Head of caudate nucleus (tissue), 42 donors: Measurements from ENCODE around the gene TMEM212.
"Not testable (repeated sequence)": the region's sequence is repeated elsewhere in the genome, so short reads cannot be mapped to it uniquely, and the experiment has no call there.

ENCODE experiments used
- DNase-seq, 42 donors: peaks; one replicate each; pipeline versions ENCODE4 v3.0.0 to v3.0.0-alpha.2; 2020 to 2021; ENCODE audit warnings: mixed read lengths in 7 of 42
- intact Hi-C: fragments of 100-400 bp; cut with DNase I; formaldehyde crosslinking; loops from one replicate; pipeline ENCODE4 v1.15.0; 2022

TMEM212 gene

DNA sequence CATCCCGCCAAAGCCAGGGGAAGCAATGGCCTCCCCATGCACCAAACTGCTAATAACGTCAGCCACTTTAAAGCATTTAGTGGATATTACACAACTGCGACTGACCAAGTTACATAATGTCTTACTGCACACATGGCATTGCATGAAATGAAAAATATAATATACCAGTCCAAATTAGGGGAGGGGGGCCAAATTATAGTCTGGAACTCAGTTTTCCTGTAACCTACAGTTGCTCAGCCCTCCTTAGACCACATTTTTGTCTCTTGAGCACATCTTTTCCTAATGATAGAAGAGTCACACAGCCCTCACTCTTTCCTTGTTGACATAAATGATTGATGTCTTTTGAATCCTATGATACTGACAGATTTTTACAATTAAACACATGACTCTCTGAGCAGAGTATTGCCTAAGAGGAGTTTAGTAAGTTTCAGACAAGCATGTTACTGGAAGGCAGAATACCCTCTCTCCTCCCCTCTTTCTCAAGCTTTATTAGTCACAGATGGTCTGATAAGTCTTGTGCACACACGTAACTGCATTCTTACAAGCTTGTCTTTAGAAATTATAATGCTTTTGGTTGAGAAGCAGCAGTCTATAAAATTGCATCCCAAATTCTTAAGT lies 31.7 kb upstream of the TMEM212 start:
- intact Hi-C loops: no loop called here
- no peak for DNase-seq

DNA sequence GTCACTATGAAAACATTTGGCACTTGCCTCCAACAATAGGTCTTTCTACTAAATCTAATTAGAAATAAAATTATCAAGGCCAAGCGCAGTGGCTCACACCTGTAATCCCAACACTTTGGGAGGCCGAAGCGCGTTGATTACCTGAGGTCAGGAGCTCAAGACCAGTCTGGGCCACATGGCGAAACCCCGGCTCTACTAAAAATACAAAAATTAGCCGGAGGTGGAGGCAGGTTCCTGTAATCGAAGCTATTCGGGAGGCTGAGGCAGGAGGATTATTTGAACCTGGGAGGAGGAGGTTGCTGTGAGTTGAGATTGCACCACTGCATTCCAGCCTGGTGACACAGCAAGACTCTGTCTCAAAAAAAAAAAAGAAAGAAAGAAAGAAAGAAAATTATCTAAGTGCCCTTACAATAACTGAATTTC lies 31.2 kb upstream of the TMEM212 start:
- no peak for DNase-seq
- intact Hi-C loops: no loop called here

DNA sequence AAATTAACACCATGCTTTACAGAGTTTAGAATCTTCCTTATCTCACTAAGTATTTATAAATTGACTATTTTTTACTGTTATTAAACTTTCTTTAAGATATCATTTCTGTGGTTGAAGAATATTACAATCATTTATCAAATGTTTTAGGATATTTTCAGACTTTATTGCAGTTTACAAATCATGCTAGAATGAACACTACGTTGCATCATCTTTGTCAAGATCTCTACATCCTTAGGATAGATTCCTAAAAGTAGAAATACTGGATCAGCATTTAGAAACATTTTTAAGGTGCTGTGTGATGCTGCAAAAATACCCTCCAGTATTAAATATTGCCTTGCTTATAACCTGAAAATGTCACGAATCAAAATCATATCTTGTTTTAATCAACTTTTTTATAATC lies 30.3 kb upstream of the TMEM212 start:
- DNase-seq: no peak
- intact Hi-C loops: no loop called here

DNA sequence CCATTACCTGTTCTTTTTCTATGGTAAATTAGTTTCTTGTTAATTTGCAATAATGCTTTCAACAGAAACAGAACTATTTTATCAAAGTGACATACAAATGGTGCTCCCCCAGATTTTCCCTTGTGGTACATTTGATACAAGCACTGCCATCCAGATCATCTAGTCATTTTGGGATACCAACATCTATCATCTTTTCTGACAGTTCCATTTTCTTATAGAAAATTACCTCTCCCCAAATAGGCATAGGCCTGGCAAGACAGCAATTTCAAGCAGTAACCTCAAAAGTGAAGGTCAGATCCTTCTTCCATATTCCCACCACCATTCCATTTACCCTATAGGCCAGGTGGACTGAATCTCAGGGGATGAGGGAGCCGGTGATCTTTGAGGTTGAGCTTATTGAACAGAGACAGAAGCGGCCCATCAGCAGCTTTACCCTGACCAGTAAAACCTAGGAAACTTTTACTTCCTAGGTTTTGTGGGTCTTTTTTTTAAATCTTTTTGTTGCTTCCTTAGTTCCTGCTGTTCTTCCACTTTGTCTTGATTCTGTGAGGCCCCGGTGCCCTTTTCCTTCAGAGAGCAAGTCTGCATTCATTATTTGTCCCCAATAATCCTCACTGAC lies 29.8 kb upstream of the TMEM212 start:
- no peak for DNase-seq
- intact Hi-C loops: no loop called here

DNA sequence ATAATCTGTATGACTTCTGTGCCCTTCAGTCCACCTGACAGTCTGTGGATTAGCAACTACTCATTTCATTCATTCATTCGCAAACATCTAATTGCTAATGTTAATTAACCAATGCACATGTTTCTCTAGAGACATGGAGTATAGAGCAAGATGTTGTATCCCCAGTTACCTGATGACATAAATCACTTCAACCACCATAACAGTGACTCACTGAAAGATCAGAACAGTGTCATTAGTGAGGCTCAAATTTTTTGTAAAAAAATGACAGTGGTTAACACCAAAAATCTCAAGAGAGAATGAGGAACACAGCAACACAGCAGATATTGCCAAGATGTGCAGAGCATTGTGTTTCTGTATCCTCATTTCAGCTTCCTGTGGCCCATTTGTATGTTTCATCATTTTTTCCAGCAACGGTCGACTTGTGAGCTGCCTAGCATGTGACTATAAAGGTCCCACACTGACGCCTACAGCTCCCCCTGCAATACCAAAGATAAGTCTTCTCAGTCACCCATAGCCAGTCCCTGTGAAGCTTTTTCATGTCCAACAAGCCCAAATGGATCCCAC lies 29.2 kb upstream of the TMEM212 start:
- no peak for DNase-seq
- intact Hi-C loops: no loop called here

DNA sequence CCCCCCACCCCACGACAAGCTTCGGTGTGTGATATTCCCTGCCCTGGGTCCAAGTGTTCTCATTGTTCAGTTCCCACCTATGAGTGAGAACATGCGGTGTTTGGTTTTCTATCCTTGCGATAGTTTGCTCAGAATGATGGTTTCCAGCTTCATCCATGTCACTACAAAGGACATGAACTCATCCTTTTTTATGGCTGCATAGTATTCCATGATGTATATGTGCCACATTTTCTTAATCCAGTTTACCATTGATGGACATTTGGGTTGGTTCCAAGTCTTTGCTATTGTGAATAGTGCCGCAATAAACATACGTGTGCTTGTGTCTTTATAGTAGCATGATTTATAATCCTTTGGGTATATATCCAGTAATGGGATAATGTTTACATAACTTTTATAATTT lies 28.5 kb upstream of the TMEM212 start:
- intact Hi-C loops, DNase-seq: not testable (repeated sequence)

DNA sequence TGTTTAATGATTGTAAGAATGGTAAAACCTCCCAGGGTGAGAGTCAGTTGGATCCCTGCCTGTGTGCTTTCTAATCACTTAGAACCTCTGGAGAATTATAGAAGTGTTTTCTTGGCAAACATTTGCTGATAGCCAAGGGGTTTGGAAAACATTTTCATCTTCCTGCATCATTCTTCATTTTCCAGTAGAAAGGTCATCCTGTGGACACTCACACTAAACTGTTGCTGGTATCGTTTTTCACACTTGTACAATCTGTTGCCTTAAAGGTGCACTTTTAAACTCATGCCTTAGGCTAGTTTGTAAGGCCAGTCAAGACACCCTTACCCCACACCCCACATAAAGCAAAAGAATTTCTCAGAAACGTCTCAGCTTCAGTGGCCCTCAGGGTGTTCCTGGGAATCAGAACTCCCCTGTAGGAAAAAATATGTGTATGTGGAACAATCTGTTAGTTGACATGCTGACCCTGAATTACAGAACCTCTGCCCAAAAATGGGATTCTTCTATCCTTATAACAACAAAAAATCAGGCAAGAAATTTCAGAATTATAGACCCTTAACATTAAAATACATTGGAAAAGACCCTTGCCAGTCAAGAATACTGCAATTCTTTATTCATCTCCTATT lies 27.1 kb upstream of the TMEM212 start:
- no peak for DNase-seq
- intact Hi-C loops: no loop called here

DNA sequence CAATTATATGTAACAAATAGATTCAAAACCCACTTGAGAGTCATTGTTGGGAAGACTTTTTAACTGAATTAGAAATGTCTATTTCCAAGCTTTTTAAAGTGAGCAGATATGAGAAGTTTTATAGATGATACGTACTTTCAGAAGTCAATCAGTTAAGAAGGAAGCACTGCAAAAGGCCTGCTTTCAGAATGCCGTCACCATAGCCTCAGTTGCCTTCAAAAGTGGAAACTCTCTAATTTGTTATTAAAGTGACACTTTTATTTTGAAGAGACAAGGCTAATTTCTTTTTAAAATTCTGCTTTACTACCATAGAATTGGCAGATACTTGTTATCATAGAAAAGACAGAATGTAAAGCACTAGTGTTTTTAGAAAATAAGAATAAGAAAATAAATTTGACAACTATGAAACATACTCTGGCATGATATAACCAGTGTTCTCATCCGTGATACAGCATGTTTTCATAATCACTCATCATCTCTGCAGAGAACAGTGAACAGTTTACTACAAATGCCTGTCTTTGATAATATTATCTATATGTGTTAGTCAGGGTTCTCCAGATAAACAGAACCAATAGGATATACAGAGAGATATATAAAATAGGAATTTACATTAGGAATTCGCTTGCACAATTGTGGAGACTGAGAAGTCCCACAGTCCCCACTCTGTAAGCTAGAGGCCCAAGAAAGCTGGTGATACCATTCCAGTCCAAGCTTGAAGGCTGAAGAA lies 25.9 kb upstream of the TMEM212 start:
- DNase-seq: no peak
- intact Hi-C loops: no loop called here

DNA sequence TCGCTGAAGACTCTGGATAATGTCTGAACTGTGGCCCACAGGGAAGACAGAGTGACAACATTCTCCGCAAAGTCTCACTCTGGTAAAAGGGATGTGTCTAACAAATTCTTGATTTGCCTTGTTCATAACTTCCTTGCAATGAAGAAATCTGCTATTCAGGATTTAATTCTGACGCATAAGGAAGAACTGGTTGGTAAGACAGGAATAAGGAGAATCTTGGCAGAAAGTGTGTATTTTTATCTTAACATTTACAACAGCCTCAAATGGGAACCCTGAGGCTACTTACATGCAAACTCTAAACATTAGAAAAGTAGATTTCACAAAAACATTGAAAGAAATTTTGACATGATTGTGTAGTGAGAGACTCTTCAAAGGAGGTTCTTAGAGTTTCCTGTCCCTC lies 22.1 kb upstream of the TMEM212 start:
- no peak for DNase-seq
- intact Hi-C loops: no loop called here

DNA sequence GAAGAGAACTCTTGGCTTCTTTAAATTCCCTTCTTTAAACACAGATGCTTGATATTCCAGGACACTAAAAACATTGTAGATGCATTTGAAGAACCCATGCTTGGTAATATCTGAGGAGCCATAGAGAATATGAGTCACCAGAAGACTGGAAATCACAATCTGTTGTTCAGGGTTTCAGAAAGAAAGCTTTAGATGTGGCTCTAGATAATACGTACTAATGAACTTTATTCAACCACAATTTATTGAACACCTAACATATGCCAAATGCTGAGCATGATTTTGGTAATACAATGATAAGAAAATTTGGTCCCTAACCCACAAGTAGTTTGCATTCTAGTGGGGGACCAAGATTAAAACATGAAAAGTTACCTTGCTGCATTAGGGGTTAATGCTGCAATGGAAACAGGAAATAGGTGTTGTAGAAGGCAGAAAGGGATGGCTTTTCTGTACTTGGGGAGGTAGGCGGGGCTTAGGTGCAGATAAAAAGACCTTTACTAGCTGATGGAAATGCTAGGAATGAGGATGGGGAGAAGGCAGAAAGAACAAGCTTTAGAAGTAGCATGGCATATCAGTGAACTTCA lies 21.3 kb upstream of the TMEM212 start:
- intact Hi-C loops: no loop called here
- DNase-seq: no peak

DNA sequence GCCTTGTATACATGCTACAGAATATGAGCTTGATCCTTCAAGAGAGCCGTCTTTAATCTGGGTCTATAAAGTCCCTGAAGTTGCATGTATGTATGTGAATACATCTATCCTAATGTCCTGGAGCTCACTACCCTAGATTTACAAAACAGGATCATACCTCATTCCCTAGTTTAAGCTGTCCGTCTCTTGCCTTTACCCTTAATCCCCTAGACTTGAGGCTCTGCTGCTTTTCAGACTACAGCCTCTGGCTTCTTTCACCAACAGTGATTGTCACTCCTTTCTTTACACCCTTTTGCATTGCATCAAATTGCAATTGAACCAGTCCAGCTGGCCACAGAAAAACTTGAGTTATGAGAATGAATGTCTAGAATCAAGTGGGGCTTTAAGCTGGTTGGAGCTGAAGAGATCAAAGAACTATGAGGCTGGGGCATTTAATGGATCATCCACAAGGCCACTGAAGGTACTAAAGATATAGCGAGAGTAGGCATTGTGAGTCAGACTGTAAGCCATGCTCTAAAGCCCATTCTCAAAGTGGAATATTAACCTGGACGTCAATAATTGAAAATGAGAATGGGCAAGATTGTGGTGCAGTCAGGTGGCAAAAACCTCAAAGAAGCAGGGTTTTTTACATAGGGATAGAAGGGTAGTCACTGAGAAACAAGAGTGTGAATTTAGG lies 20.6 kb upstream of the TMEM212 start:
- intact Hi-C loops: no loop called here
- DNase-seq: no peak

DNA sequence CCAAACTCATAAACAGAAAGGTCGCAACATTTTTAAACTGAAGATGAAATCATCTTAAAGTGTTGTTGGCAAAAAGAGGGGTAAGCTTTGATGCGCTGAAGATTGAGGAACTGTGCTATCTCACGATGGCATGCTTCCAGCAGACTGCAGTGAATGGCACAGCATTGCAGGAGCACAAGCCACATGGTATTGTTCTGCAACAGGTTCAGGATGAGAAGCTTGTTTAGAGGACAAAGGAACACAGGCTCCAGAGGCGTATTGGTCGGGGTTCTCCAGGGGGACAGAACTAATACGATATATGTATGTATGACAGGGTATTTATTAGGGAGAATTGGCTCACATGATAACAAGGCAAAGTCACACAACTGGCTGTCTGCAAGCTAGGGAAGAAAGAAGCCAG lies 19.0 kb upstream of the TMEM212 start:
- intact Hi-C loops: no loop called here
- DNase-seq: peak in 15 of 42 donors; percentile 22 to 70 (median 32)

DNA sequence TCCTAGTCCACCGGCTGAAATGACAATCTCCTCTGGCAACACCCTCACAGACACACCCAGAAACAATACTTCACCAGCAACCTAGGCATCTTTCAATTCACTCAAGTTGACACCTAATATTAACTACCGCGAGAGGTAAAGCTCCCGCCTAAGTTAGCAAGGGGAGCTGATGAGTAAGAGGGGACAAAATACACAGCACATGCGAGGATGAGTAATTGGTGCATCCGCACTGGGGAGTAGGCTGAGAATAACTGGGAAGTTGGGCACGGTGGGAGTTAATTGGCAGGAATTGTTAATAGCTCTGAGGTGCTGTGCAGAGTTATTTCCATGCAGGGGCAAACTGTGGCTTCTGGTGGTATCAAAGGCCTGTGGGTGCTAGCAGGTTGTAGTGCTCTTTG lies 18.3 kb upstream of the TMEM212 start:
- intact Hi-C loops: no loop called here
- peak in 24 of 42 donors; percentile 18 to 80 (median 53) for DNase-seq

DNA sequence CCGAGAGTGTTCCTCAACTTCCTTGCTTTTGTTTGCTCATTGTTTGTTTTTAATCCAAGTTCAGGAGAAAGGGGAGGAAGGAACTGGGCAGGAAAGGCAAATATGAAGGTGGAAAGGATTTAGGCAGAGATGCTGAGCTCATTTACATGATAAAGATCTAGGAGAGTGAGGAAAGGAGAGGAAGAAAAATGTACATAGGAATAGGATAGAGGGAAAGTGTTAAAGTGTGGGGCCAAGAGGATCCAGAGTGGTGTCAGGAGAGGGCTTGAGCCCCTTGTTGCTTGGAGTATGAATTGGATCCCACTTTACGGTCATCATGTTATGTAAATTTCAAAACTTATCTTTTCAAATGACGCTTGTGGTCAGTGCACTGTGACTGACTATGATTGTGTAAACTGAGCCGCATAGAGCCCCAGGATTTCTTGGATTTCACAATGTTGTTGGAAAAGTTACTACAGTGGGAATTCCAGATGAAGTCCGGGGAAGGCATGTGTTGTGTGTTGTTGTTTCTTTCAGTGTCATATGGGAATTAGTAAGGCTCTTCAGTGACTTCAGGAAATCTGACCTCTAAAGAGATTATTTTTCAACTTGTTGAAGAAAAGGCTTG lies 17.8 kb upstream of the TMEM212 start:
- DNase-seq: no peak
- intact Hi-C loops: no loop called here

DNA sequence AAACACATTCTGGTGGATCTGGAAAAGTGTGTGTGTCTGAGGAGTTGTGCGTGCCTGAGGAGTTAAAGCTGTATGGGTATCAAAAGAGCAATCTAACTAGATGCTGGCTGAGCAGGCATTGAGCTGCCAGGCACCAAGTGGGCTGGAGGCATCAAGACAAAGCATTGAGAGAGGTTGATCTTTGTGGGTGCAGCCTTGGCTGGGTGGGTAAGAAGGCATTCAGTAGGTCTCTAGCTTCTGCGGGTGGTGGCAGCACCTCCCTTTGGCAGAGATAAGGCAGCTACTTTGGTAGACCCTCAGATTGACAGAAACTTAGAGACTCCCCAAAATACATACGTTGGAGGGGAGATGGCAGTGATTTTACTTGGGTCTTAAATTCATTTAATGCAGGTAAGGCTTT lies 15.8 kb upstream of the TMEM212 start:
- no peak for DNase-seq
- intact Hi-C loops: no loop called here

DNA sequence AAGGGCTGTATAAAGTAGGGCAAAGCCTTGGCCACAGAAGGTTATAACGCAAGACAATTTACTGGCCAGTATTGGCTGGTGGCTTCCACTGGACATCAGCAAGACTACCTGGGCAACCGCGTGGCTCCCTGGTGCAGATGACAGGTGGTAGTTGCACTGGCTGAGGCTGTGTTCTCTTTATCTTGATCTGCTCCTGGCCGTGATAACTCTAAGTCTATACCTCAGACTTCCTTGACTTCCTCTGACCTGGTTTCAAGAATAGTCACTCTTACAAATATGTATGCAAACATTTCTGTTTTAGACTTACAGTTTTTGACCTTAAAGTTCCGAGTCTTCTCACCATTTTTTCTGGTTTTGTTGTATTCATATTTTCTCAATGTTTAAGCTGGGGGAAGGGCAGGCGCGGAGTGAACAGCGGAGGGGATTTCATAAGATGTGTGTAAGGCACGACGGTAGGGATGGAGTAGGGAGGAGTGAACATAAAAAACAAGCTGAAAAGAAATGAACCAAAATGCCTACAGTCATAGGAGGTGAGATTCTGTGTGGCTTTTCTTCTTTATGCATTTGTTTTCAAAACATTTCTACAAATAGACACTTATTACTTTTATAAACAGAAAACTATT lies 15.2 kb upstream of the TMEM212 start:
- intact Hi-C loops: no loop called here
- no peak for DNase-seq

DNA sequence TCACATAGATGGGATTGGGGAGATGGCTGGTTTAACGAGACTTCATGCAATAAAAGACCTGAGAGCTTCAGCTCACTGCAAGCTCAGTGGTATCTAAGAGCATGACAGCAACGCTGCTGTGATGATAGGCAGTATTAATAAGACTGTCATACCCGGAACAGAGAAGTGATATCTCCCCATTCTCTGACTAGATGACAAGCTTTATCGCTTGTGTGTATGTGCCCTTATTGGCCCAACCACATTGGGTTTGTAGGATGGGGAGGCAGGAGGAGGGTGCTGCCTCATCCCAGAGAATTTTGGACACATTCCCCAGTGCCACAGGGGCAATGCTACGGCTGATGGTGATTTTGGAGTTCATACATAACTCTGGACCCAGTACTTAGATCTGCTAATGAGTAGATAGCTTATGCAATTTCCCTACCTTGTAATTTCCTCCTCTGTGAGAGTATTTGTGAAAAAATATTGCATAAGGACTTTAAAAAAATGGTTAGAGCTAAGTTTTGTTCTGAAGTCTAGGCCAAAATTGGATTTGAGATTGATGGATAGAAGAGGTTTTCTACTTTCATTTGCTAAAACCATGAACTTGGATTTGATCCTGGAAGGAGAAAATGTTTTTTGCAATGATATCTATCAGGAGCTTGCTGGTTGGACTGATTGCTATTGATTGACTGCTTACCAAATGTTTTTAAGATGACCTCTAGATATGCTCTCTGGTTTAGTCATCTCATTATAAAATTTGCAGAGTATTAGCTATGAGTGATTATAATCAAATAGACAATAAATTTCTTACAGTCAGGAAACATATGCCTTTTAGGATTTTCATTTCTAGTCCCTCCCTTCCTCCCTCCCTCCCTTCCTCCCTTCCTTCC lies 14.0 kb upstream of the TMEM212 start:
- DNase-seq: no peak
- intact Hi-C loops: no loop called here
